Hepatocyte (in vitro differentiated cells): ENCODE measurements around the gene DCST2. TPM values are rescaled to one million over a fixed set of nuclear protein-coding genes. Genes with fewer than 3 reads are reported as not detected.

Source experiments
- DNase-seq: peaks from one replicate; pipeline ENCODE4 v3.0.0-alpha.2; 2016; ENCODE audit warnings: low spot score
- H2AFZ ChIP-seq: fragments of 200-600 bp; sonication (generic); 2 replicates; pipeline ENCODE4 v1.6.0; 2016; ENCODE audit warnings: antibody characterized with exemption, mild to moderate bottlenecking
- H3K27ac ChIP-seq: fragments of 200-600 bp; sonication (generic); 2 replicates; pipeline ENCODE4 v1.5.1; 2016; ENCODE audit warnings: mild to moderate bottlenecking
- H3K27me3 ChIP-seq: fragments of 200-600 bp; sonication (generic); 2 replicates; pipeline ENCODE4 v1.6.1; 2016
- H3K36me3 ChIP-seq: fragments of 200-600 bp; sonication (generic); replicated peaks from 2 replicates; pipeline ENCODE4 v1.5.1; 2016; ENCODE audit warnings: low read depth; ENCODE audit not compliant: insufficient read depth
- H3K4me1 ChIP-seq: fragments of 200-600 bp; sonication (generic); 2 replicates; pipeline ENCODE4 v1.5.1; 2016; ENCODE audit warnings: mild to moderate bottlenecking, moderate library complexity; ENCODE audit not compliant: insufficient read depth
- H3K4me2 ChIP-seq: fragments of 200-600 bp; sonication (generic); 2 replicates; pipeline ENCODE4 v1.6.0; 2016
- H3K4me3 ChIP-seq: fragments of 200-600 bp; sonication (generic); 2 replicates; pipeline ENCODE4 v1.5.1; 2016; ENCODE audit warnings: mild to moderate bottlenecking
- H3K79me2 ChIP-seq: fragments of 200-600 bp; sonication (generic); 2 replicates; pipeline ENCODE4 v1.6.0; 2017; ENCODE audit warnings: mild to moderate bottlenecking
- H3K9me2 ChIP-seq: fragments of 200-600 bp; sonication (generic); replicated peaks from 2 replicates; pipeline ENCODE4 v1.6.0; 2017; ENCODE audit warnings: mild to moderate bottlenecking; ENCODE audit not compliant: insufficient read depth
- H3K9me3 ChIP-seq: fragments of 200-600 bp; sonication (generic); 2 replicates; pipeline ENCODE4 v1.5.1; 2016; ENCODE audit warnings: low read depth, mild to moderate bottlenecking
- H4K20me1 ChIP-seq: fragments of 200-600 bp; sonication (generic); 2 replicates; pipeline ENCODE4 v1.6.0; 2016; ENCODE audit warnings: mild to moderate bottlenecking; ENCODE audit not compliant: insufficient read depth, poor library complexity, severe bottlenecking
- EZH2 ChIP-seq: fragments of 200-600 bp; sonication (generic); IDR thresholded peaks from 2 replicates; pipeline ENCODE4 v1.6.1; 2016; ENCODE audit warnings: antibody characterized with exemption, mild to moderate bottlenecking, borderline replicate concordance
- EZH2phosphoT487 ChIP-seq: fragments of 200-600 bp; sonication (generic); IDR thresholded peaks from one replicate; pipeline ENCODE4 v1.6.1; 2018; ENCODE audit warnings: antibody characterized with exemption, mild to moderate bottlenecking, low read depth, moderate library complexity; ENCODE audit not compliant: unreplicated experiment, severe bottlenecking
- WGBS: methylation state at CpG from one replicate; pipeline ENCODE4 v1.1.6; 2016; ENCODE audit warnings: low lambda C conversion rate; ENCODE audit errors: missing lambda C conversion rate; 5-methylcytosine and 5-hydroxymethylcytosine counted together
- polyA plus RNA-seq: library from polyadenylated mRNA; unstranded; fragments of >200 nt; fragmentation: Nextera tagmentation; extraction: Ambion mirVana; gene quantifications from 2 replicates; pipeline ENCODE4 v1.2.1, GENCODE V29; 2016
- total RNA-seq: library from RNA; depleted of rRNA; stranded (reverse); fragments of >200 nt; gene quantifications from 2 replicates; pipeline ENCODE4 v1.2.3, GENCODE V29; 2014
- TF ChIP-seq, protein P1 (sequence below): fragments of 200-600 bp; sonication (generic); IDR thresholded peaks from 2 replicates; pipeline ENCODE4 v1.5.1; 2016; ENCODE audit warnings: antibody characterized with exemption, mild to moderate bottlenecking; ENCODE audit not compliant: poor library complexity

DCST2 gene
- total and polyA plus RNA-seq, 2 experiments from 2014 or later, result 0.47 to 1.6 TPM

DNA sequence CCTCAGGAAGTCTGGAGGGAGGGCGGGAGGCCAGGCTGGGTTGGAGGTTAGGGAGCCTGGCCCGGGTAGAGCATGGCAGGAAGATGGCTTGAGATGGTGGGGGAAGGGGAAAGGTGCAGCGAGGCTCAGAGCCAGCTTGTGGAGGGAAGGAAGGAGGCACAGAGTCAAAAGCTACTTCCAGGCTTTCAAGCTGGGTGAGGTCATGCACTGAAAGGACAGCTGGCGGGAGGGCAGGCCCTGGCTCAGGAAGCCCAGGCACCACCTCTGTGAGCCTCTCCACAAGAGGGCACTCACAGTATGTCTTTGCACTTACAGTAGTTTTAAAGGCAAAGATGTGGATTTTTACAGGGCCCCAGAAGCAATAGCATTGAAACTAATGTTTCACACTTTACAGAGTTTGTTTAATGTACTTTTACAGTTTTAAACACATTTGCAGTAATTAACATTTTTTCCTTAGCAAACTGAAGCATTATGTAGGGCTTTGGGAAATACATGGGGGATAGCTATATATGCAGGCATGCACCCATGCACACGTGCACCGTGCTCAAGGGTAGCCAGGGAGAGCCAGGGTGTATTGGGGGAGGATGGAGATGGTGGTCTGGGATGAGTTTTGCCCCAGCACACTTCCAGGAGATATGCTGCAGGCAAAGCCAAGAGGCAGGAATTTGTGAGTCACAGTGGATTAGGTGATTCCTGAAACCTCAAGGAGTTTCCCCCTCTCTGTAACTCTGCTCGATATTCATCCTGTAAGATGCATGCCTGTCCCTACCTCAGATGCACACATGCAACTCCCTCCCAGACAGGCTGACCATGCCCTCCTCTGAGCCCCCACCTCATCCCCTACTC is 11.5 kb upstream of the DCST2 start:
- no peak overlapping the region for H3K4me3 ChIP-seq
- H3K9me3 ChIP-seq, result no peaks in the 10 kb centered on the region
- no peaks in the 10 kb centered on the region for H4K20me1 ChIP-seq
- peak; percentile 87 for DNase-seq
- peak overlapping the region; percentile 27 for H3K27ac ChIP-seq
- no peaks in the 10 kb centered on the region for H3K9me2 ChIP-seq
- TF ChIP-seq, protein P1, sequence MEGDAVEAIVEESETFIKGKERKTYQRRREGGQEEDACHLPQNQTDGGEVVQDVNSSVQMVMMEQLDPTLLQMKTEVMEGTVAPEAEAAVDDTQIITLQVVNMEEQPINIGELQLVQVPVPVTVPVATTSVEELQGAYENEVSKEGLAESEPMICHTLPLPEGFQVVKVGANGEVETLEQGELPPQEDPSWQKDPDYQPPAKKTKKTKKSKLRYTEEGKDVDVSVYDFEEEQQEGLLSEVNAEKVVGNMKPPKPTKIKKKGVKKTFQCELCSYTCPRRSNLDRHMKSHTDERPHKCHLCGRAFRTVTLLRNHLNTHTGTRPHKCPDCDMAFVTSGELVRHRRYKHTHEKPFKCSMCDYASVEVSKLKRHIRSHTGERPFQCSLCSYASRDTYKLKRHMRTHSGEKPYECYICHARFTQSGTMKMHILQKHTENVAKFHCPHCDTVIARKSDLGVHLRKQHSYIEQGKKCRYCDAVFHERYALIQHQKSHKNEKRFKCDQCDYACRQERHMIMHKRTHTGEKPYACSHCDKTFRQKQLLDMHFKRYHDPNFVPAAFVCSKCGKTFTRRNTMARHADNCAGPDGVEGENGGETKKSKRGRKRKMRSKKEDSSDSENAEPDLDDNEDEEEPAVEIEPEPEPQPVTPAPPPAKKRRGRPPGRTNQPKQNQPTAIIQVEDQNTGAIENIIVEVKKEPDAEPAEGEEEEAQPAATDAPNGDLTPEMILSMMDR, result peak; percentile 66
- TF ChIP-seq EZH2phosphoT487 (no peak), EZH2 (no peak)
- H3K4me1 ChIP-seq, result peaks cover 7% of the 10 kb centered on the region
- H3K36me3 ChIP-seq, result no peaks in the 10 kb centered on the region
- H2AFZ ChIP-seq, result no peak overlapping the region
- H3K79me2 ChIP-seq, result no peaks in the 10 kb centered on the region
- H3K27me3 ChIP-seq, result no peaks in the 10 kb centered on the region
- 70% methylated on average over 7 of the region's 7 CpGs for WGBS
- H3K4me2 ChIP-seq, result no peak overlapping the region

DNA sequence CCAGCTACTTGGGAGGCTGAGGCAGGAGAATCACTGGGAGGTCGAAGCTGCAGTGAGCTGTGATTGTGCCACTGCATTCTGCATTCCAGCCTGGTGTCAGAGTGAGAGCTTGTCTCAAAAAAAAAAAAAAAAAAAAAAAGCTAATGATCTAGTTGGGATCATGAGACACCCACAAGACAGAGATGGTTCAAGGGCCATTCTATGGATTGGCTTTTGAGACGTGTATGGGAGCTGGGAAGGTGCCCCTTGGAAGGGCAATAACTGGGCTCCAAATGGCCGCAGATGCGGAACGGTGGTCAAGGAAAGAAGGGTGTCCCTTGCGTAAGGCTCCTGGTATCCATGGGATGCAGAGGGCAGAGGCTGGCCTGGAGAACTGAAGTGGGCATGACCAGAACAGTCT is 10.8 kb upstream of the DCST2 start:
- Histone ChIP-seq H3K79me2 (no peaks in the 10 kb centered on the region), H3K4me2 (no peak overlapping the region), H3K27ac (peak overlapping the region; percentile 27), H3K27me3 (no peaks in the 10 kb centered on the region), H3K9me2 (no peaks in the 10 kb centered on the region), H3K9me3 (no peaks in the 10 kb centered on the region), H3K4me3 (no peak overlapping the region), H3K4me1 (peaks cover under 1% of the 10 kb centered on the region), H4K20me1 (no peaks in the 10 kb centered on the region), H3K36me3 (no peaks in the 10 kb centered on the region), H2AFZ (no peak overlapping the region)
- 96% methylated on average over 6 of the region's 6 CpGs for WGBS
- TF ChIP-seq, protein P1, result no peak
- no peak for TF ChIP-seq EZH2
- TF ChIP-seq EZH2phosphoT487, result no peak
- DNase-seq, result no peak

DNA sequence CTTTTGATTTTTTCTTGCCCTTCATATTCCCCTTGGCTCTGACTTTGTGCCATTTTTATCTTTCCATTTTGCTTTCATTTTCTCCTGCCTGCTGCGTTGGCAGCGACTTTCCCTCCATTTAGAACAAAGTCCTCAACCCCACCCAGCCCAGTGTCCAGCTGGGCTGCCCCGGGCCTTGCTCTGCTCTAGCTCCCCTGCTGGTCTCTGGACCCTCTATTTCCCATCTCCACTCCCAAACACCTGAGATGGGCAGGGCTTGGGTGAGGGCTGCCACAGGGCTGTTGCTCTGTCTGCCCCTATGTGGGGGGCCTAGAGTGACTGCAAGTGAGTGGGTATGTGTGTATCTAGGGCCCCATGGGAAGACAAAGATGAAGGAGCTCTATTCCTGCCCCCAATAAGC is 10.2 kb upstream of the DCST2 start:
- no peaks in the 10 kb centered on the region for H3K36me3 ChIP-seq
- H3K9me2 ChIP-seq, result no peaks in the 10 kb centered on the region
- H3K4me1 ChIP-seq, result peaks cover 3% of the 10 kb centered on the region
- H3K4me3 ChIP-seq, result no peak overlapping the region
- no peak overlapping the region for H3K4me2 ChIP-seq
- DNase-seq, result no peak
- no peaks in the 10 kb centered on the region for H4K20me1 ChIP-seq
- H3K27me3 ChIP-seq, result no peaks in the 10 kb centered on the region
- peak overlapping the region; percentile 26 for H3K27ac ChIP-seq
- H2AFZ ChIP-seq, result no peak overlapping the region
- H3K79me2 ChIP-seq, result no peaks in the 10 kb centered on the region
- H3K9me3 ChIP-seq, result no peaks in the 10 kb centered on the region
- TF ChIP-seq EZH2phosphoT487, result no peak
- TF ChIP-seq EZH2, result no peak
- TF ChIP-seq, protein P1, result no peak
- 76% methylated on average over 3 of the region's 3 CpGs for WGBS
